ENCODE results near the gene KRT75.
"Not testable (repeated sequence)": the region's sequence is repeated elsewhere in the genome, so short reads cannot be mapped to it uniquely, and the experiment has no call there.

The KRT75 gene

GRCh38 chr12:52434081-52434733, at the start of gene KRT75:
Gene KRT75 (minus strand): TSS chr12:52434371. CDS start chr12:52434304, 67 bp downstream.
- DNase-seq, result no peak

GRCh38 chr12:52480073-52480472, 45.9 kb upstream of the KRT75 start:
- no peak for DNase-seq

GRCh38 chr12:52477651-52478050, 43.5 kb upstream of the KRT75 start:
- no peak for DNase-seq

DNA sequence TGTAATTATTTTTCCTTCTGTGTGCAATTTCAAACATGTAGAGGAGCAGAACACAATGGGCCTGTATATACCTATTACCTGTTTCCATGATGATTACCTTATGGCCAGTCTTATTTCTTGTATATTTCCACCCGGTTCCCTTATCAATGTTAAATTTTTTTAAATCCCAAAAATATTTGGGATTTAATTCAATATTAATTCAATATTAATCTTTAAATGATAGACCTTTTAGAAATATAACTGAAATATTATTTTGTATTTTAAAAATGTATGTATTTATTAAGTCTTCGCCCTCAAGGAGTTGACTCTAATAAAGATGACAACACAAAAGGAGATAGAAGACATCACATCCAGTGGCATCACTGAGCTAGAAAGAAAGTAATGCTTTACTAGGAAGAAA, 40.0 kb upstream of the KRT75 start:
- DNase-seq, result no peak

DNA sequence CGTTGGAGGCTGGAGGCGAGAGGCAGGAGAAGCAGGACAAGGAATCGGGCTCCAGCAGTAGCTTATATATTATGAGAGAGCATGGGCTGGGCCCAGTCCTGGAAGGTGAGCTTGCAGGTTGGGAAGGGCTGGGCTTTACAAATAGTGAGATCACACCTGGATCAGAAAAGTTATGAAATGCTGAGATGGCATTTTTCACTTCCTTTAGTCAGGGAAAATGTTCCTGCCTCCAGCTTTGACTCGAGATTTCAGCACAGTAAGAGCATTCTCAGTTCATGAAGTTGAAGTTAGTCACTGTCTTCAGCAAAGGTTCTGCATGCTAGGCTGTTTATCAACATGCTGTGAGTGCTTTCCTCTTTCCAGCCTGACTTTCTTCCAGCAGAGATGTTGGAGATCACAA, 39.6 kb upstream of the KRT75 start, which contains the start of gene KRT6C:
KRT6C (minus strand) TSS at position 38 of the 400 bp plus-strand sequence. CDS start 68 bp downstream, outside the sequence.
- DNase-seq, result no peak

GRCh38 chr12:52469853-52470252, 35.7 kb upstream of the KRT75 start:
- no peak for DNase-seq

- no peak for DNase-seq
Measured at GRCh38 chr12:52464897-52465296, 30.7 kb upstream of the KRT75 start.

DNA sequence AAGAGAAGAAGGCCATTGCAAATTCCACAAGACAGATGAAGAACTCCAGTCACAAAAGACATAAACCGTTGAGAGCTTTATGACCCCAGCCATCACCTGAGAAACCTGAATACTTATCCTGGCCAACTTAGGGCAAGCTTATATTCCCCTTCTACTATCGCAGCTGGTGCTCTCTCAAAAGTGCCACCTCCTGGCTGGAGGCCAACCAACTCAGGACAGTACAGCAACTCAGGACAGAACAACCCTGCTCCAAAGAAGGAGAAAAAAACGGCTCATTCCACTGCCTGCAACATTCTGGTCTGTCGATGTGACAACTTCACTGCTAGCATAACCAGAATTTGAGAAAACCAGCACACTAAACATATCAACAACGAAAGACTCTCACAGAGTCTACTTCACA, 27.5 kb upstream of the KRT75 start:
- DNase-seq, result no peak

DNA sequence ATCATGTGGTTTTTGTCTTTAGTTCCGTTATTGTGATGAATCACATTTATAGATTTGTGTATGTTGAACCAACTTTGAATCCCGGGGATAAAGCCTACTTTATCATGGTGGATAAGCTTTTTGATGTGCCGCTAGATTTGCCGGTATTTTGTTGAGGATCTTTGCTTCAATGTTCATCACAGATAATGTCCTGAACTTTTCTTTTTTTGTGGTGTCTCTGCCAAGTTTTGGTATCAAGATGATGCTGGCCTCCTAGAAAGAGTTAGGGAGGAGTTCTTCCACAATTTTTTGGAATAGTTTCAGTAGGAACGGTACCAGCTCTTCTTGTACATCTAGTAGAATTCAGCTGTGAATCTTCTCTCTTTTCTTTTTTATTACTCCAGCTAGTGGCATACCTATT, 24.7 kb upstream of the KRT75 start:
- no peak for DNase-seq

- DNase-seq, result no peak
Measured at GRCh38 chr12:52455821-52456220, 21.6 kb upstream of the KRT75 start.

- DNase-seq, result no peak
Measured at GRCh38 chr12:52454411-52455201, 20.4 kb upstream of the KRT75 start.

- no peak for DNase-seq
Measured at GRCh38 chr12:52452101-52452500, 17.9 kb upstream of the KRT75 start, which contains the start of gene KRT6B. Gene KRT6B (minus strand): TSS chr12:52452146. CDS start chr12:52452078, 68 bp downstream.

DNA sequence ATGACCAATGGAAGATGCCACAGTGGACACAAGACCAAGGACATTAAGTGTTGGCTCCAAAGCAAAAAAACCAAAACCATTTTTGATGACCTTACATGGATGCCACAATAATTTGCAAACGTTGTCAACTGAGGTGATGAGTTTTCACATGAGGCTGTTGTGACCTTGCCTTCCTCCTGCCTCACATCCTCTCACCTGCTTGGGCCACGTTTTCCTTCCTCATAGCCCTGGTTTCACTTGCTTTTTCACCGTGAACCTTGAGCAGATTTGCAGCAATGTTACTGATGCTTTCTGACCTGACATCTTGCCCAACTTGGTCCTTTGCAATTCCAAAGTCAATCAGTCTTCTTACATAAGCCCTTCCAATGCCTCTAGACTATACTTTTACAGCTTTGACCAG, 14.1 kb upstream of the KRT75 start:
- DNase-seq, result no peak

GRCh38 chr12:52447196-52447595, 13.0 kb upstream of the KRT75 start:
- not testable (repeated sequence) for DNase-seq

GRCh38 chr12:52446367-52447045, 12.3 kb upstream of the KRT75 start:
- DNase-seq, result no peak

GRCh38 chr12:52445876-52446275, 11.7 kb upstream of the KRT75 start:
- no peak for DNase-seq

DNA sequence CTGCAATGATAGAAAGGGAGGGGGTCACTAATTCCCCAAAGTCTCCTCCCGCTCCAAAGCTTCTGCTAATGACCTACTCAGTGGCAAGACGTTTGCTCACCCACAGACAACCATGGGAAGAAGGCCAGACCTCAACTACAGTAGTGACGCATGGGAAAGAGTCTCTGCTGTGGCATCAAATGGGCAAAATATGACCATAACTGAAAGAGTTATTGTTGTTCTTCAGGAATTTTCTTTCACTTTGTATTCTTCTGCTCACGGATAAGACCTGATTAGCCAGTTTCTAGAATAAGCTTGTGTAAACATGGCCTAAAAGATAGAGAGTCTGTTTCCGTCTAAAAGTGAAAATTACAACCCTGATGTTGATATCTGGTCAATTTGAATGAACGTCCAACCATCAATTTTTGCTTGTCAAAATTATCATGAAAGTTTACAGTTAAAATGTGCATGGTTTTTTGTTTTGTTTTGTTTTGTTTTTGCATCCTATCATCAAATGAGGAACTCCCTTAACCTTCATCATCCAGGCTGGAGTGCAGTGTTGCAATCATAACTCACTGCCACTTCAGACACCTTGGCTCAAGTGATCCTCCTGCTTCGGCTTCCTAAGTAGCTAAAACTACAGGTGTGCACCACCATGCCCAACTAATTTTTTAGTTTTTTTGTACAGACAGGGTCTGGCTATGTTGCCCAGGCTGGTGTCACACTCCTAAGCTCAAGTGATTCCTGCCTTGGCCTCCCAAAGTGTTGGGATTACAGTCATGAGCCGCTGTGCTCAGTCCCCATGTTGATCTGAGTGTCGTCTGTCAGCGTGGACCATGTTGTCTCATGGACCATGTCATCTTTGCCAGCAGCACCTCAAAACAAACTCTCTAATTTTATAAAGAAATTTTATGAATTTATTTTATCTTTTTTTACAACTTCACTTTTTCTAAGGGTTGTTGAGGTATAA, 10.8 kb upstream of the KRT75 start:
- no peak for DNase-seq

DNA sequence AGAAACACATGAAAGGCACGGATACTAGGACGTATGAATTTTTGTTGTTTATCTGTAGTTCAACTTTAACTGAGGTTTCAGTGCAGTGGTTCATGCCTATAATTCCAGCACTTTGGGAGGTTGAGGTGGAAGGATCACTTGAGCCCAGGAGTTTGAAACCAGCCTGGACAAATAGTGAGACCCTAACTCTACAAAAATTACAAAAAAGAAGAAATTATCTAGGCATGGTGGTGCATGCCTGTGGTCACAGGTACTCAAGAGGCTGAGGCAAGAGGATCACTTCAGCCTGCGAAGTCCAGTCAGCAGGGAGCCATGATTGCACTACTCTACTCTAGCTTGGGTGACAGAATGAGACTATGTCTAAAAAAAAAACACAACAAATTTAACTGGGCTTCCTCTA, 9.8 kb upstream of the KRT75 start:
- DNase-seq, result no peak

DNA sequence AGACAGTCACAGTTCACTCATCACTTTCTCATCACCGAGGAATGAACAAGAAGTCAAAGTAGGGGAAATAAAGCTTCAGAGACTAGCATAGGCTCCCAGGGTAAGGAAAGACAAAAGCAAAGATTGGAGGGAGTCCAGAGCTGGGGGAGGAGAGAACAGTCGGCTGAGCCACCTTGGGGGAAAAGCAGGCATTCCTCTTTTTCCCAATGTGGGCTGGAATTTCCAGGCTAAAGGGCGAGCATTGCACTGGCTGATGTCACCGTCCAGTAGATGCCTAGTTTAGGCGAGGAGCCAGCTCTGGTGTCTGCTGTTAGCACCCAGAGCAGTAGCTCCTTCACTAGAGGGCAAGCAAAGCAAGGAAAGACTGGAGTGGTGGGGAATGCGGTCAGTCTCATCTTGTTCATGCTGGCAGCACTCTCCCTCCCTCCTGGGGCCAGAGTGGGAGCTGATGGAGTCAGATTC, 8.5 kb upstream of the KRT75 start:
- no peak for DNase-seq

GRCh38 chr12:52441320-52441911, 7.2 kb upstream of the KRT75 start:
- DNase-seq, result no peak

GRCh38 chr12:52440821-52441319, 6.7 kb upstream of the KRT75 start:
- no peak for DNase-seq

DNA sequence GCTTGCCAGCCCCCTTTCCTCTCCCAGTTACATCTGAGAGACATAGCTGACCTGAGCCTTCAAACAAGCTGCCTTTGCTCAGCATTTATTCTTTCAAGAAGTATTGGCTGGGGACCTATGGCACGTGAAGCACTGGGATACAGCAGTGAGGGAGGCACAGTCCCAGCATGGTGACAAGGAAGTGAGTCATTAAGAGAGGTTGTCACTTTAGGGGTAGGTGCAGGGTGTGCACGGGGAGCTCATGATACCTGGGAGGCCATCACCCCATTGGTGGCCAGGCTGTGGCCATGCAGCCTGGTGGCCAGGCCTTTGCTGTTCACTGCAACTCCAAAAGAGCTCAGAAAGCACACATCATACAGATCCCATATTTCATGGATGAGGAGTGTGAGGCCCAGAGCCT, 5.7 kb upstream of the KRT75 start:
- DNase-seq, result no peak
